GM21528 (cell line): ENCODE results near the gene PTPRC.
A peak's percentile ranks its signal among the peaks of the same experiment; 100 is the strongest.

Experiments used
- ATAC-seq: cut with Tn5 transposase; IDR thresholded peaks from one replicate; pipeline ENCODE4 v1.9.1; 2021; ENCODE audit warnings: mild to moderate bottlenecking, moderate library complexity; ENCODE audit not compliant: unreplicated experiment, low FRiP score

PTPRC gene

GRCh38 chr1:198794498-198794897 lies 155.7 kb downstream of the PTPRC start:
- ATAC-seq: no peak

- ATAC-seq: no peak
These were observed 158.8 kb downstream of the PTPRC start for GRCh38 chr1:198797656-198798055.

GRCh38 chr1:198798923-198799386 lies 160.1 kb downstream of the PTPRC start:
- peak; percentile 81 for ATAC-seq

GRCh38 chr1:198805498-198806151 lies 166.8 kb downstream of the PTPRC start:
- no peak for ATAC-seq

- no peak for ATAC-seq
These were observed 168.0 kb downstream of the PTPRC start for GRCh38 chr1:198806861-198807260.
